Neuronal stem cell (in vitro differentiated cells): ENCODE results near the gene PAM.

Experiments
- DNase-seq: peaks from one replicate; pipeline ENCODE4 v3.0.0-alpha.2; 2013; ENCODE audit warnings: low spot score
- H2AFZ ChIP-seq: one replicate; pipeline ENCODE4 v1.6.1; 2013; ENCODE audit warnings: mild to moderate bottlenecking, low read length, inconsistent platforms
- H2AK5ac ChIP-seq: 2 replicates; pipeline ENCODE4 v1.6.1; 2013; ENCODE audit warnings: low read depth, mild to moderate bottlenecking, inconsistent platforms, low read length, moderate library complexity, mixed read lengths
- H2BK120ac ChIP-seq: 2 replicates; pipeline ENCODE4 v1.6.1; 2013; ENCODE audit warnings: low read depth, mild to moderate bottlenecking, inconsistent platforms, low read length, moderate library complexity, mixed read lengths
- H2BK12ac ChIP-seq: one replicate; pipeline ENCODE4 v1.6.1; 2013; ENCODE audit warnings: low read length, inconsistent platforms
- H2BK15ac ChIP-seq: 2 replicates; pipeline ENCODE4 v1.6.1; 2013; ENCODE audit warnings: mild to moderate bottlenecking, low read length, inconsistent platforms, mixed read lengths
- H2BK5ac ChIP-seq: one replicate; pipeline ENCODE4 v1.6.1; 2013; ENCODE audit warnings: inconsistent platforms, mild to moderate bottlenecking, low read length, moderate library complexity
- H3K14ac ChIP-seq: one replicate; pipeline ENCODE4 v1.6.1; 2013; ENCODE audit warnings: low read length, inconsistent platforms
- H3K18ac ChIP-seq: 2 replicates; pipeline ENCODE4 v1.6.1; 2013; ENCODE audit warnings: low read length, inconsistent platforms
- H3K23ac ChIP-seq: 2 replicates; pipeline ENCODE4 v1.6.1; 2013; ENCODE audit warnings: low read depth, mild to moderate bottlenecking, mixed read lengths, low read length, inconsistent platforms; ENCODE audit not compliant: poor library complexity
- H3K27ac ChIP-seq: replicated peaks from 3 replicates; pipeline ENCODE4 v1.5.1; 2013; ENCODE audit warnings: low read length, inconsistent platforms
- H3K27me3 ChIP-seq, 3 experiments: 2 replicates each; pipeline ENCODE4 v1.6.1; 2013; ENCODE audit warnings: low read length in 3 of 3, mild to moderate bottlenecking in 2 of 3, inconsistent platforms in 1 of 3, low read depth in 1 of 3, mixed read lengths in 1 of 3, moderate library complexity in 1 of 3; ENCODE audit not compliant: control insufficient read depth in 3 of 3, insufficient read depth in 3 of 3
- H3K36me3 ChIP-seq, 2 donors: replicated peaks in 1 of 2; 2 replicates each; pipeline ENCODE4 v1.6.1; 2013; ENCODE audit warnings: low read length in 2 of 2; ENCODE audit not compliant: control insufficient read depth in 2 of 2, insufficient read depth in 2 of 2
- H3K4ac ChIP-seq: 2 replicates; pipeline ENCODE4 v1.6.1; 2013; ENCODE audit warnings: inconsistent platforms, mild to moderate bottlenecking, low read length, moderate library complexity
- H3K4me1 ChIP-seq, 2 donors: 1 replicate in 1 of 2; 2 replicates in 1 of 2; pipeline ENCODE4 v1.6.1; 2013; ENCODE audit warnings: low read length in 2 of 2, low read depth in 1 of 2; ENCODE audit not compliant: control insufficient read depth in 2 of 2, insufficient read depth in 1 of 2
- H3K4me2 ChIP-seq: one replicate; pipeline ENCODE4 v1.6.1; 2013; ENCODE audit warnings: mild to moderate bottlenecking, low read length, inconsistent platforms; ENCODE audit not compliant: insufficient read depth, poor library complexity, severe bottlenecking
- H3K4me3 ChIP-seq, 2 donors: 2 replicates each; pipeline ENCODE4 v1.5.1; 2013; ENCODE audit warnings: low read length in 2 of 2, mild to moderate bottlenecking in 2 of 2, inconsistent platforms in 1 of 2, moderate library complexity in 1 of 2
- H3K79me1 ChIP-seq: one replicate; pipeline ENCODE4 v1.6.1; 2013; ENCODE audit warnings: low read depth, mild to moderate bottlenecking, inconsistent platforms, low read length, moderate library complexity
- H3K9ac ChIP-seq: one replicate; pipeline ENCODE4 v1.6.1; 2013; ENCODE audit warnings: mild to moderate bottlenecking, low read depth, low read length, inconsistent platforms; ENCODE audit not compliant: poor library complexity
- H3K9me3 ChIP-seq, 2 donors: replicated peaks in 1 of 2; 2 replicates each; pipeline versions ENCODE3 to v1.6.1; 2013; ENCODE audit warnings: low read length in 2 of 2, mild to moderate bottlenecking in 2 of 2, inconsistent platforms in 1 of 2, low read depth in 1 of 2, mixed read lengths in 1 of 2, moderate library complexity in 1 of 2; ENCODE audit not compliant: control insufficient read depth in 2 of 2, insufficient read depth in 1 of 2
- H4K8ac ChIP-seq: one replicate; pipeline ENCODE4 v1.6.1; 2013; ENCODE audit warnings: low read depth, mild to moderate bottlenecking, inconsistent platforms, low read length, moderate library complexity
- H4K91ac ChIP-seq: one replicate; pipeline ENCODE4 v1.6.1; 2013; ENCODE audit warnings: low read length, low read depth, mild to moderate bottlenecking, inconsistent platforms; ENCODE audit not compliant: poor library complexity
- WGBS, 2 donors: extraction: QIAGEN DNeasy Blood & Tissue Kit; methylation state at CpG; one replicate each; pipeline ENCODE4 v1.1.7; 2013; ENCODE audit warnings: missing lambda C conversion rate in 2 of 2, mixed read lengths in 1 of 2; ENCODE audit not compliant: insufficient read length in 2 of 2, insufficient replicate concordance in 1 of 2; ENCODE audit errors: extremely low coverage in 2 of 2; 5-methylcytosine and 5-hydroxymethylcytosine counted together

PAM gene

GRCh38 chr5:102733534-102733933 lies 21.6 kb upstream of the PAM start:
- H3K14ac ChIP-seq: no peak overlapping the region
- H3K27me3 ChIP-seq: no peaks in the 10 kb centered on the region
- no peak overlapping the region for H4K91ac ChIP-seq
- H3K79me1 ChIP-seq: no peaks in the 10 kb centered on the region
- H2BK15ac ChIP-seq: no peak overlapping the region
- DNase-seq: no peak
- no peak overlapping the region for H2BK120ac ChIP-seq
- no peak overlapping the region for H3K4me3 ChIP-seq
- H3K4me2 ChIP-seq: no peak overlapping the region
- H3K36me3 ChIP-seq: no peaks in the 10 kb centered on the region
- no peak overlapping the region for H3K23ac ChIP-seq
- no peaks in the 10 kb centered on the region for H3K9me3 ChIP-seq
- no peak overlapping the region for H2BK5ac ChIP-seq
- H3K4me1 ChIP-seq: no peaks in the 10 kb centered on the region
- no peak overlapping the region for H3K9ac ChIP-seq
- no CpG with 5 or more reads among the region's 5 CpGs for WGBS, 2 donors
- no peak overlapping the region for H3K4ac ChIP-seq
- peak overlapping the region; percentile 1 for H2AFZ ChIP-seq
- H2AK5ac ChIP-seq: no peak overlapping the region
- no peak overlapping the region for H2BK12ac ChIP-seq
- no peak overlapping the region for H3K18ac ChIP-seq
- no peak overlapping the region for H3K27ac ChIP-seq
- H4K8ac ChIP-seq: no peak overlapping the region

GRCh38 chr5:102737161-102737560 lies 17.9 kb upstream of the PAM start:
- Histone ChIP-seq H3K4ac (no peak overlapping the region), H3K79me1 (no peaks in the 10 kb centered on the region), H3K27me3 (no peaks in the 10 kb centered on the region), H2AK5ac (no peak overlapping the region), H3K4me2 (no peak overlapping the region), H3K4me1 (peaks cover 0 to 5% of the 10 kb centered on the region in 2 donors), H3K9ac (no peak overlapping the region), H2BK5ac (no peak overlapping the region), H3K9me3 (no peaks in the 10 kb centered on the region), H4K91ac (no peak overlapping the region), H2AFZ (no peak overlapping the region), H4K8ac (no peak overlapping the region), H2BK120ac (no peak overlapping the region), H3K4me3 (no peak overlapping the region), H3K18ac (no peak overlapping the region), H3K14ac (no peak overlapping the region), H3K27ac (no peak overlapping the region), H3K36me3 (no peaks in the 10 kb centered on the region), H2BK12ac (no peak overlapping the region), H3K23ac (no peak overlapping the region), H2BK15ac (no peak overlapping the region)
- no CpG with 5 or more reads among the region's 1 CpG for WGBS, 2 donors
- no peak for DNase-seq

DNA sequence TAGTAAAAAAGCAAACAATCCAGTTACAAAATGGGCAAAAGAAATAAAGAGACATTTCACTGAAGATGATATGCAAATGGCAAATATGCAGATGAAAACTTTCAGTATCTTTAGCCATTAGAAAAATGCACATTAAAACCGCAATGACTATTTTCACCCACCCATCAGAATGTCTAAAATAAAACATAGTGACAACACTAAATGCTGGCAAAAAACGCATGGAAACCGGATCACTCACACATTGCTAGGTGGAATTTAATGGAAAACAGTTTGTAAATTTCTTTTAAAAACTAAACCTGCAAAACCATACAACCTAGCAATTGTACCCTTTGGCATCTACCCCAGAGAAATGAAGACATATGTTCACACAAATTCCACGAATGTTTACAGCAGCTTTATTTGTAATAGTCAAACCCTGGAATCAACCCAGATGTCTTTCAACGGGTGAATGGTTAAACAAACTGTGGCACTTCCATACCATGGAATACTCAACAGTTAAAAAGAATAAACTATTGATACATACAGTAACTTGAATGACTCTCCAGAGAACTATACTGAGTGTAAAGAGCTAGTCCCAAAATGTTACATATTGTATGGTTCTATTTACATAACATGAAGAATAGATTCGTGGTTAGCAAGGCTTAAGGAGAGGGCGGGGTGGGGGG lies 17.2 kb upstream of the PAM start:
- H3K9me3 ChIP-seq: no peaks in the 10 kb centered on the region
- H3K18ac ChIP-seq: no peak overlapping the region
- H3K4ac ChIP-seq: no peak overlapping the region
- H4K8ac ChIP-seq: no peak overlapping the region
- no peak overlapping the region for H3K4me2 ChIP-seq
- no peak overlapping the region for H4K91ac ChIP-seq
- H3K4me1 ChIP-seq: peaks cover 0 to 11% of the 10 kb centered on the region in 2 donors
- H2BK5ac ChIP-seq: no peak overlapping the region
- DNase-seq: no peak
- H3K27ac ChIP-seq: no peak overlapping the region
- H2AFZ ChIP-seq: no peak overlapping the region
- no peak overlapping the region for H2AK5ac ChIP-seq
- H3K79me1 ChIP-seq: no peaks in the 10 kb centered on the region
- H3K36me3 ChIP-seq: no peaks in the 10 kb centered on the region
- H3K9ac ChIP-seq: no peak overlapping the region
- H2BK12ac ChIP-seq: no peak overlapping the region
- H3K14ac ChIP-seq: no peak overlapping the region
- WGBS, 2 donors: no CpG with 5 or more reads among the region's 7 CpGs
- H3K4me3 ChIP-seq: no peak overlapping the region
- no peaks in the 10 kb centered on the region for H3K27me3 ChIP-seq
- no peak overlapping the region for H2BK120ac ChIP-seq
- no peak overlapping the region for H2BK15ac ChIP-seq
- no peak overlapping the region for H3K23ac ChIP-seq

DNA sequence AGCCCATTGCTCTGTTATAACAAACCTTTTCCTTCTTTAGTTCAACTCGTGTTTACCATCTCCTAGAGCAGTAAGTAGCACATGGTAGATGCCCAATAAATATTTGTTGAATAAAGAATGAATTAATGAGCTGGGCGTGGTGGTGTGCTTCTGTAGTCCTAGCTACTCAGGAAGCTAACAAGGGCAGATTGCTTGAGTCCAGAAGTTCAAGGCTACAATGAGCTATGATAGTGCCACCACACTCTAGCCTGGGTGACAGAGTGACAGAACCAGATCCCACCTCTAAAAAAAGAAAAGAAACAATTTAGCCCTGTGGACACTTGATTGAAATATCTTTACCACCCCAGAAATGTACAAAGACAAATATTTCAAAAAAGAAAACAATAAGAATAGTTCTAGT lies 14.6 kb upstream of the PAM start:
- DNase-seq: no peak
- H3K27me3 ChIP-seq: no peaks in the 10 kb centered on the region

More for the DNA sequence above, 14.6 kb upstream of the PAM start:
- H2BK5ac ChIP-seq: no peak overlapping the region
- peaks cover 0 to 11% of the 10 kb centered on the region in 2 donors for H3K4me1 ChIP-seq
- no peak overlapping the region for H3K4ac ChIP-seq
- H2BK120ac ChIP-seq: no peak overlapping the region
- H2BK15ac ChIP-seq: no peak overlapping the region
- no peak overlapping the region for H2BK12ac ChIP-seq
- H4K91ac ChIP-seq: no peak overlapping the region
- no peak overlapping the region for H4K8ac ChIP-seq
- no peak overlapping the region for H3K23ac ChIP-seq
- no peak overlapping the region for H3K18ac ChIP-seq
- H3K14ac ChIP-seq: no peak overlapping the region
- no peaks in the 10 kb centered on the region for H3K79me1 ChIP-seq
- H3K9ac ChIP-seq: no peak overlapping the region
- H3K27ac ChIP-seq: no peak overlapping the region
- H2AK5ac ChIP-seq: no peak overlapping the region
- H2AFZ ChIP-seq: no peak overlapping the region
- H3K36me3 ChIP-seq: no peaks in the 10 kb centered on the region
- no CpG with 5 or more reads among the region's 2 CpGs for WGBS, 2 donors
- no peak overlapping the region for H3K4me2 ChIP-seq
- no peaks in the 10 kb centered on the region for H3K9me3 ChIP-seq
- H3K4me3 ChIP-seq: no peak overlapping the region
